ENCODE results near the gene ZNF346. TPM values are rescaled to one million over a fixed set of nuclear protein-coding genes. Genes with fewer than 3 reads are reported as not detected.

The ZNF346 gene
- total RNA-seq, 2 donors from 2014 or later: 14.9 to 18.4 TPM

DNA sequence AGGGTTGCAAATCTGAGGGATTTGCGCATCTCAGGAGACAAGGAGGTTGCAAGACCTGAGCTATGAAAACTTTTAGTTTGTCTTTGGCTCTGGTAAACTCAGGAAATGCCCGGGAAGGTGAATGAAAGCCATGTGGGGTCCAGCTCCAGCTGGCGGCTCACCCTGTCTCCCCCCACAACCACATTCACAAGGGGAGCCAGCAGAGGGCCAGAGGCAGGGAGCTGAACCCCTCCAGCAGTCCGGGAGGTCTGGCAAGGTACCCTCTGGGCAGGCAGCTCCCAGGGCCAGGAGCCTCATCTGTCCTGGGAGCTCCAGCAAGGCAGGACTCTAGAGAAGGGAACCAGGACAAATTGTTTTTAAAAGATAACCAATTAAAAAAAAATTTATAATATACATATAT lies 61.7 kb downstream of the ZNF346 start:
- peaks cover 3% of the 10 kb centered on the region for H3K36me3 Mint-ChIP-seq (ENCODE audit: low read depth)
- ATAC-seq: no peak

DNA sequence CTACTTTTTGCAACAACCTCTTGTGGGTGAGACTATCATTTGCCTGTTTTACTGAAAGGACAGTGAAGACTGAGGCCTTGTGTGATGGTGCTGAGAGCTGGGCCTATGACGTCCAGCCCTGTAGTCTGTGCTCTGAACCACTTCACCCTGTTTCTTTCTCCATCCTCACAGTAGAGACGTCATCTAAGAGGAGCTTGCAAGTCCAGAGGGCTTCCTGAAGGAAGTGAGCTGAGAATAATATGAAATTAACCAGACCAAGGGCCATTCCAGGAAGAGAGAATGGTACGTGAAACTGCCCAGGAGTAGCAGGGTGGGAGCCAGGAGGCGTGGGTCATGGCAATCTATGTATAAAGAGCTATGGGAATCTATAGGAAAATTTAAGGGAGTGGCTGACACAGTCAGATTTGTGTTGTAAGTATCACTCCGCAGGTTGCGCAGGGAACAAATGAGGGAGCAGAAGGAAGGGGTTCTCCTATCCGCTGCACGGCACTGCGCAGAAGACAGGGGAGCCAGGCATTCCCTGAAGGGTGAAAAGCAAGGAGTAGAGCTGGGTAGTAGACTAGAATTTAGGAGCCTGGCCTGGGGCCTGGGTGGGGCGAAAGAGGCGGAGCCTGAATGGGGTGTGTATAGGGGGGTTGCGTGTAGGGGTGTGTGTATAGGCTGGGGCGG lies 63.6 kb downstream of the ZNF346 start:
- peaks cover 3% of the 10 kb centered on the region for H3K36me3 Mint-ChIP-seq (ENCODE audit: low read depth)
- DNase-seq (no peak), ATAC-seq (no peak)
- peaks cover 24% of the 10 kb centered on the region for H3K27me3 Mint-ChIP-seq
- peak overlapping the region; percentile 91 for H3K4me3 Mint-ChIP-seq
- H3K9me3 ChIP-seq (ENCODE audit: control insufficient read depth, low read length, poor library complexity, severe bottlenecking): no peaks in the 10 kb centered on the region
- H3K27ac Mint-ChIP-seq: peak overlapping the region; percentile 57
- peaks cover 14% of the 10 kb centered on the region for H3K4me1 Mint-ChIP-seq

More for the DNA sequence above, 61.7 kb downstream of the ZNF346 start:
- Mint-ChIP-seq H3K4me3 (no peak overlapping the region), H3K27ac (no peak overlapping the region), H3K27me3 (peaks cover 17% of the 10 kb centered on the region), H3K4me1 (peaks cover 14% of the 10 kb centered on the region)
- H3K9me3 ChIP-seq (ENCODE audit: control insufficient read depth, low read length, poor library complexity, severe bottlenecking): no peaks in the 10 kb centered on the region
- no peak for DNase-seq

DNA sequence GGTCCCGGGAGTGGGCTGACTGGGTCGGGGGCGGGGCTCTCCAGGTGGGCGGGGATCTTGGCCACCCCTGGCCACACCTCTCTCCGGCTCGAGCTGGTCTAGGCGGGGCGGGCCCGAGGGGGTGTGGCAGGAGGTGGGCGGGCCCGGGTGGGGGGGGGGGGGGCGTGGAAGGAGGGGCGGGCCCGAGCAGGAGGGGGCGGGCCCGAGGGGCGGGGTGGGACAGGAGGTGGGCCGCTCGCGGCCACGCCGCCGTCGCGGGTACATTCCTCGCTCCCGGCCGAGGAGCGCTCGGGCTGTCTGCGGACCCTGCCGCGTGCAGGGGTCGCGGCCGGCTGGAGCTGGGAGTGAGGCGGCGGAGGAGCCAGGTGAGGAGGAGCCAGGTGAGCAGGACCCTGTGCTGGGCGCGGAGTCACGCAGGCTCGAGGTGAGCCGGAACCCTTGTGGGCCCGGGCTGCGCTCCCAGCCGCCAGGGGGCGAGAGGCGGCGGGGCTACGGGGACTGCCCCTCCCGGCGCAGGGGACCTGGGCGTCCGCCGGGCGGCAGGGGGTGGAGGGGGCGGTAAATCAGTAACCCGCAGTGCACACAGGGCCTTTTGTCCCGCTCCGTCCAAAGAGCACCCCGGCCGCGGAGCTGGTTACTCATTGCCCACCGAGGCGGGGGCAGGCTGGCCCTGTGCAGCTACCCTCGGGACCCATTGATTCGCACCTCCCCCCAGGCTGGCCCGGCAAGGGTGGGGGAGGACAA lies 64.3 kb downstream of the ZNF346 start, which contains the start of gene FGFR4:
Gene FGFR4 (plus strand): TSS at position 262 of the 744 bp plus-strand sequence. CDS start 2,688 bp downstream, outside the sequence.
- peak within 1 kb of the TSS; percentile 57 for H3K27ac Mint-ChIP-seq
- DNase-seq: peak; percentile 59 to 69 (median 66)
- peaks cover 14% of the 10 kb centered on the region for H3K4me1 Mint-ChIP-seq
- peak; percentile 86 for ATAC-seq
- H3K36me3 Mint-ChIP-seq (ENCODE audit: low read depth): peaks cover 3% of the 10 kb centered on the region
- H3K27me3 Mint-ChIP-seq: peaks cover 24% of the 10 kb centered on the region
- peak within 1 kb of the TSS; percentile 91 for H3K4me3 Mint-ChIP-seq
- H3K9me3 ChIP-seq (ENCODE audit: control insufficient read depth, low read length, poor library complexity, severe bottlenecking): no peaks in the 10 kb centered on the region

DNA sequence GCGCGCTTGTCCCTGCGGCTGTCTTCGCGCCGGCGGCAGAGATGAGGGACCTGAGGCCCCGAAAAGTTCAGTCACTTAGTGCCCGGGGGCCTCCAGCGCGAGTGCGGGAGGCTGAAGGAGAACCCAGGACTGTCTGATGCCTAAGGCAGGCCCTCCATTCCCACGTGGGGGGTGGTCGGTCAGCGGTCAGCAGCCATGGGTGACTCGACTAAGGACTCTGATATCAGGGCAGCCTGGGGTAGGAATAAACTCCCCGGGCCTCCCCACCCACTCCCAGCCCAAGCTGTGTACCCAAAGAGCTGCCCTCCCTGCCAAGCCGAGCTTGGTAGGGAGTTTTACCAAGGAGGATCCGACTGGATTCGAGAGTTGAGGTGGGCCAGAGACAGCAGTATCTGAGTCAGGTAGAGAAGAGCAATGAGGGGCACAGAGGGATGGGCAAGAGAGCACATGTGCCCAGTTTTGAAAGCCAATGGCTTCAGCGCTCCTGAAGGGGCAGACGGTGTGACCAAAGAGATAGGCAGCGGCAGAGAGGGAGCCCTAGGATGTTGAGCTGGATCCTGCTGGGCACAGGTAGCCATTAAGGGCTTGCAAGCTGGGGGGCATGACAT lies 65.0 kb downstream of the ZNF346 start:
- H3K27me3 Mint-ChIP-seq: peaks cover 24% of the 10 kb centered on the region
- peak overlapping the region; percentile 19 for H3K4me3 Mint-ChIP-seq
- H3K4me1 Mint-ChIP-seq: peaks cover 14% of the 10 kb centered on the region
- no peaks in the 10 kb centered on the region for H3K9me3 ChIP-seq (ENCODE audit: control insufficient read depth, low read length, poor library complexity, severe bottlenecking)
- DNase-seq (no peak), ATAC-seq (no peak)
- H3K36me3 Mint-ChIP-seq (ENCODE audit: low read depth): peaks cover 3% of the 10 kb centered on the region
- H3K27ac Mint-ChIP-seq: no peak overlapping the region

DNA sequence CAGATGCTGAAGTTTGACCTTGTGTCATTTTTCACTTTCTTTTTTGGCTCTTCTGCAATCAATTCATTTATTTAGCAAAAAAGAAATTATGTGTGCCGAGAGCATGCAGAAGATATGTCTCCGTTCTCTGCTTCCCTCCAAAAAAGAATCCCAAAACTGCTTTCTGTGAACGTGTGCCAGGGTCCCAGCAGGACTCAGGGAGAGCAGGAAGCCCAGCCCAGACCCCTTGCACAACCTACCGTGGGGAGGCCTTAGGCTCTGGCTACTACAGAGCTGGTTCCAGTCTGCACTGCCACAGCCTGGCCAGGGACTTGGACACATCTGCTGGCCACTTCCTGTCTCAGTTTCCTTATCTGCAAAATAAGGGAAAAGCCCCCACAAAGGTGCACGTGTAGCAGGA lies 66.6 kb downstream of the ZNF346 start:
- no peaks in the 10 kb centered on the region for H3K9me3 ChIP-seq (ENCODE audit: control insufficient read depth, low read length, poor library complexity, severe bottlenecking)
- no peak for DNase-seq
- H3K27ac Mint-ChIP-seq: no peak overlapping the region
- H3K4me1 Mint-ChIP-seq: peaks cover 11% of the 10 kb centered on the region
- peaks cover 3% of the 10 kb centered on the region for H3K36me3 Mint-ChIP-seq (ENCODE audit: low read depth)
- peaks cover 18% of the 10 kb centered on the region for H3K27me3 Mint-ChIP-seq
- no peak for ATAC-seq
- H3K4me3 Mint-ChIP-seq: no peak overlapping the region

DNA sequence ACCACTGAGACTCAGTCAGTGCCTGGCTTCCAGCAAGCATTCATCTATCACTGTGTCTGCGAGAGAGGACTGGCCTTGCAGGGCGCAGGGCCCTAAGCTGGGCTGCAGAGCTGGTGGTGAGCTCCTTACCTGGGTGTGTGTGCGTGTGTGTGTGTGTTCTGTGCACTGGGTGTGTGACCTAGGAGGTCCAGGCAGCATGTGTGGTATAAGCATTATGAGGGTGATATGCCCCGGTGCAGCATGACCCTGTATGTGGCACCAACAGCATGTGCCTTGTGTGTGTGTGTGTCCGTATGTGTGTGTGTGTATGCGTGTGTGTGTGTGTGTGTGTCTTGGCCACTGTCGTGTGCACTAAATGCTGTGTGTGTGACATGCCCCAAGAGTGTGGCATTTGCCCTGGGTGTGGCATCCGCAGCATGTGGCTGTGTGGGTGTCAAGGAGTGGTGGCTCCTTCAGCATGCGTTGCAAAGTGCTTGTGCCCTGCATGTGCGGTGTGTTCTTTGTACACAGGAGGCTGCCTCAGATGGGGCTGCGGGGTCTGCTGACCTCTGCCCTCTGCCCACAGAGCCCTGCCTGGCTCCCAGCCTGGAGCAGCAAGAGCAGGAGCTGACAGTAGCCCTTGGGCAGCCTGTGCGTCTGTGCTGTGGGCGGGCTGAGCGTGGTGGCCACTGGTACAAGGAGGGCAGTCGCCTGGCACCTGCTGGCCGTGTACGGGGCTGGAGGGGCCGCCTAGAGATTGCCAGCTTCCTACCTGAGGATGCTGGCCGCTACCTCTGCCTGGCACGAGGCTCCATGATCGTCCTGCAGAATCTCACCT lies 67.5 kb downstream of the ZNF346 start:
- peaks cover 4% of the 10 kb centered on the region for H3K36me3 Mint-ChIP-seq (ENCODE audit: low read depth)
- H3K27ac Mint-ChIP-seq: no peak overlapping the region
- no peak for ATAC-seq
- peaks cover 18% of the 10 kb centered on the region for H3K27me3 Mint-ChIP-seq
- H3K9me3 ChIP-seq (ENCODE audit: control insufficient read depth, low read length, poor library complexity, severe bottlenecking): no peaks in the 10 kb centered on the region
- DNase-seq: no peak
- H3K4me1 Mint-ChIP-seq: peaks cover 13% of the 10 kb centered on the region
- no peak overlapping the region for H3K4me3 Mint-ChIP-seq

DNA sequence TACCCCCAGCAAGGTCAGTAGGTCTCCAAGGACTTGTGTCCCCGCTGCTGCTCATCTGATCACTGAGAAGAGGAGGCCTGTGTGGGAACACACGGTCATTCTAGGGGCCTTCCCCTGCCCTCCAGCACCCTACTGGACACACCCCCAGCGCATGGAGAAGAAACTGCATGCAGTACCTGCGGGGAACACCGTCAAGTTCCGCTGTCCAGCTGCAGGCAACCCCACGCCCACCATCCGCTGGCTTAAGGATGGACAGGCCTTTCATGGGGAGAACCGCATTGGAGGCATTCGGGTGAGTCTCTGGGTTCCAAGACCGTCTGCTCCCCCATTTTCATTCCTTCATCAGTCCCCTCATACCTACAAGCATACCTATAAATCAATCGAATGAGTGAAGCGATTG lies 68.3 kb downstream of the ZNF346 start:
- Mint-ChIP-seq H3K27ac (no peak overlapping the region), H3K36me3 (ENCODE audit: low read depth) (peaks cover 4% of the 10 kb centered on the region), H3K27me3 (peaks cover 18% of the 10 kb centered on the region), H3K4me1 (peaks cover 13% of the 10 kb centered on the region), H3K4me3 (no peak overlapping the region)
- no peaks in the 10 kb centered on the region for H3K9me3 ChIP-seq (ENCODE audit: control insufficient read depth, low read length, poor library complexity, severe bottlenecking)
- ATAC-seq: no peak
- DNase-seq: no peak

DNA sequence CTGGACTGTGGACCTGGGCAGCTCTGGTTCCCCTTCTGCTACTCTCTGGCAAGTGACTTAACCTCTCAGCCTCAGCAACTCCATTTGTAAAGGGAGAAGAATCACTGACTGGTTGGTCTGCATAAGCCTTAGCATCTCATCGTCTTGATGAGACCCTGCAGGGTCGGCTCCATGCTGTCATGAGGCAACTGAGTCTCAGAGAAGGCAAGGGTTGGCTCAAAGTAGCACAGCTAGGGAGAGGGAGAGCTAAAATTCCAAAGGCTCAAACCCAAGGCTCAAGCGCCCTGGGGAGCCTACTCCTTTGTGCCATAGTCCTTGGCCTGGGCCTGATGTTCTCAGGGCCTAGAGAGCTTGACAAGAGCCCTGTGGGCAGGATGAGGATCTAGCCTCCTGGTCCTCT lies 68.7 kb downstream of the ZNF346 start:
- H3K4me3 Mint-ChIP-seq: no peak overlapping the region
- no peaks in the 10 kb centered on the region for H3K9me3 ChIP-seq (ENCODE audit: control insufficient read depth, low read length, poor library complexity, severe bottlenecking)
- no peak overlapping the region for H3K27ac Mint-ChIP-seq
- ATAC-seq (no peak), DNase-seq (no peak)
- H3K27me3 Mint-ChIP-seq: peaks cover 18% of the 10 kb centered on the region
- peaks cover 9% of the 10 kb centered on the region for H3K4me1 Mint-ChIP-seq
- peaks cover 4% of the 10 kb centered on the region for H3K36me3 Mint-ChIP-seq (ENCODE audit: low read depth)

DNA sequence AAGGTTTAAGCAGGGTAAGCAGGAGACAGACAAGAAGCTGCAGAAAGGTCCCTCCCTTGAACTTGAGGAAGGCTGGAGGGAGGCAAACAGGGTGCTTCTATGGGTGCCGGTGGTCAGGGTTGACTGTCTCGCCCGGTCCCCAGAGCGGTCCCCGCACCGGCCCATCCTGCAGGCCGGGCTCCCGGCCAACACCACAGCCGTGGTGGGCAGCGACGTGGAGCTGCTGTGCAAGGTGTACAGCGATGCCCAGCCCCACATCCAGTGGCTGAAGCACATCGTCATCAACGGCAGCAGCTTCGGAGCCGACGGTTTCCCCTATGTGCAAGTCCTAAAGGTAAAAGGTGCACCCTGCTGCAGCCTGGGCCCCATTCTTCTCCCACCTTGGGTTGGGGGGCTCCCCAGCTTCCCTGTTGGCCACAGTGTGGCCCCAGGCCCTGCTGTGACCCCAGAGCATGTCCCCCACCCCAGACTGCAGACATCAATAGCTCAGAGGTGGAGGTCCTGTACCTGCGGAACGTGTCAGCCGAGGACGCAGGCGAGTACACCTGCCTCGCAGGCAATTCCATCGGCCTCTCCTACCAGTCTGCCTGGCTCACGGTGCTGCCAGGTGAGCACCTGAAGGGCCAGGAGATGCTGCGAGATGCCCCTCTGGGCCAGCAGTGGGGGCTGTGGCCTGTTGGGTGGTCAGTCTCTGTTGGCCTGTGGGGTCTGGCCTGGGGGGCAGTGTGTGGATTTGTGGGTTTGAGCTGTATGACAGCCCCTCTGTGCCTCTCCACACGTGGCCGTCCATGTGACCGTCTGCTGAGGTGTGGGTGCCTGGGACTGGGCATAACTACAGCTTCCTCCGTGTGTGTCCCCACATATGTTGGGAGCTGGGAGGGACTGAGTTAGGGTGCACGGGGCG lies 69.9 kb downstream of the ZNF346 start:
- no peak for DNase-seq
- Mint-ChIP-seq H3K36me3 (ENCODE audit: low read depth) (peaks cover 5% of the 10 kb centered on the region), H3K27ac (no peak overlapping the region), H3K27me3 (peaks cover 15% of the 10 kb centered on the region), H3K4me1 (peaks cover 6% of the 10 kb centered on the region), H3K4me3 (no peak overlapping the region)
- H3K9me3 ChIP-seq (ENCODE audit: control insufficient read depth, low read length, poor library complexity, severe bottlenecking): no peaks in the 10 kb centered on the region
- ATAC-seq: no peak

DNA sequence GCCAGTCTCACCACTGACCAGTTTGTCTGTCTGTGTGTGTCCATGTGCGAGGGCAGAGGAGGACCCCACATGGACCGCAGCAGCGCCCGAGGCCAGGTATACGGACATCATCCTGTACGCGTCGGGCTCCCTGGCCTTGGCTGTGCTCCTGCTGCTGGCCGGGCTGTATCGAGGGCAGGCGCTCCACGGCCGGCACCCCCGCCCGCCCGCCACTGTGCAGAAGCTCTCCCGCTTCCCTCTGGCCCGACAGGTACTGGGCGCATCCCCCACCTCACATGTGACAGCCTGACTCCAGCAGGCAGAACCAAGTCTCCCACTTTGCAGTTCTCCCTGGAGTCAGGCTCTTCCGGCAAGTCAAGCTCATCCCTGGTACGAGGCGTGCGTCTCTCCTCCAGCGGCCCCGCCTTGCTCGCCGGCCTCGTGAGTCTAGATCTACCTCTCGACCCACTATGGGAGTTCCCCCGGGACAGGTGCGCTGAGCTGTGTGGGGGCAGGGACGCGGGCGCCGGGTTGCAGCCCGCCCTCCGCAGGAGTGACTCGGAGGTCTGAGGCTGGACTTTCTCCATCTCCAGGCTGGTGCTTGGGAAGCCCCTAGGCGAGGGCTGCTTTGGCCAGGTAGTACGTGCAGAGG lies 70.7 kb downstream of the ZNF346 start:
- H3K27ac Mint-ChIP-seq: no peak overlapping the region
- ATAC-seq (no peak), DNase-seq (no peak)
- peaks cover 4% of the 10 kb centered on the region for H3K36me3 Mint-ChIP-seq (ENCODE audit: low read depth)
- no peak overlapping the region for H3K4me3 Mint-ChIP-seq
- H3K9me3 ChIP-seq (ENCODE audit: control insufficient read depth, low read length, poor library complexity, severe bottlenecking): no peaks in the 10 kb centered on the region
- H3K4me1 Mint-ChIP-seq: peaks cover 4% of the 10 kb centered on the region
- H3K27me3 Mint-ChIP-seq: peaks cover 7% of the 10 kb centered on the region

DNA sequence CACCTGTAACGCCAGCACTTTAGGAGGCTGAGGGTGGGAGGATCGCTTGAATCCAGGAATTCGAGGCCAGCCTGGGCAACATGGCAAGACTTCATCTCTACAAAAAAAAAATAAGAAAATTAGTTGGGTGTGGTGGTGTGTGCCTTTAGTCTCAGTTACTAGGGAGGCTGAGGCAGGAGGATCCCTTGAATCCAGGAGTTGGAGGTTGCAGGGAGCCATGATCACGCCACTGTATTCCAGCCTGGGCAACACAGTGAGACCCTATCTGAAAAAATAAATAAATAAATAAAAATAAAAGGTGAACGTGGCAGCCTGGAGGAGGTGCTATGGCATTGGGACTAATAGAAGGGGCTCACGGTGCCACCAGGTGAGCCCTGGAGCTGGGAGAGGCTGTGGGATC lies 71.3 kb downstream of the ZNF346 start:
- peaks cover 4% of the 10 kb centered on the region for H3K36me3 Mint-ChIP-seq (ENCODE audit: low read depth)
- peaks cover 4% of the 10 kb centered on the region for H3K4me1 Mint-ChIP-seq
- DNase-seq: no peak
- H3K27me3 Mint-ChIP-seq: peaks cover 7% of the 10 kb centered on the region
- H3K27ac Mint-ChIP-seq: no peak overlapping the region
- no peak overlapping the region for H3K4me3 Mint-ChIP-seq
- no peaks in the 10 kb centered on the region for H3K9me3 ChIP-seq (ENCODE audit: control insufficient read depth, low read length, poor library complexity, severe bottlenecking)
- no peak for ATAC-seq

Measured in T-helper 17 cell (primary cell).